Fibroblast of lung (primary cell): Measurements from ENCODE around the gene FBL. TPM values are rescaled to one million over a fixed set of nuclear protein-coding genes. Genes with fewer than 3 reads are reported as not detected.

ENCODE experiments used
- DNase-seq, 2 donors: peaks; one replicate each; pipeline versions ENCODE4 v3.0.0 to v3.0.0-alpha.2; 2010; ENCODE audit warnings: low read depth in 2 of 2
- H2AFZ ChIP-seq: 2 replicates; pipeline ENCODE4 v1.5.1; 2012; ENCODE audit warnings: low read length, control low read depth, inconsistent platforms
- H3K27ac ChIP-seq: 2 replicates; pipeline ENCODE4 v1.5.1; 2011; ENCODE audit warnings: low read length, control low read depth; ENCODE audit not compliant: insufficient read depth
- H3K27me3 ChIP-seq: 2 replicates; pipeline ENCODE4 v1.5.1; 2011; ENCODE audit warnings: mild to moderate bottlenecking, low read length; ENCODE audit not compliant: control insufficient read depth, insufficient read depth
- H3K36me3 ChIP-seq: 2 replicates; pipeline ENCODE4 v1.5.1; 2011; ENCODE audit warnings: low read length; ENCODE audit not compliant: control insufficient read depth, insufficient read depth
- H3K4me1 ChIP-seq: 2 replicates; pipeline ENCODE4 v1.5.1; 2011; ENCODE audit warnings: low read length; ENCODE audit not compliant: control insufficient read depth, insufficient read depth; ENCODE audit errors: extremely low read depth
- H3K4me2 ChIP-seq: 2 replicates; pipeline ENCODE4 v1.5.1; 2011; ENCODE audit warnings: low read length, control low read depth; ENCODE audit not compliant: insufficient read depth; ENCODE audit errors: extremely low read depth
- H3K4me3 ChIP-seq, 4 experiments: fragments of 200-600 bp in 1 of 4; sonication (generic) in 1 of 4; replicated peaks in 1 of 4; 2 replicates each; pipeline ENCODE4 v1.5.1; 2011 to 2016; ENCODE audit warnings: low read length in 4 of 4, low read depth in 3 of 4, mild to moderate bottlenecking in 3 of 4, control low read depth in 2 of 4, inconsistent platforms in 1 of 4, mixed read lengths in 1 of 4; ENCODE audit not compliant: insufficient read depth in 1 of 4; ENCODE audit errors: control extremely low read depth in 1 of 4
- H3K79me2 ChIP-seq: 2 replicates; pipeline ENCODE4 v1.5.1; 2012; ENCODE audit warnings: mild to moderate bottlenecking, low read length, inconsistent platforms; ENCODE audit not compliant: control insufficient read depth, insufficient read depth
- H3K9ac ChIP-seq: 2 replicates; pipeline ENCODE4 v1.5.1; 2011; ENCODE audit warnings: mild to moderate bottlenecking, low read length, control low read depth; ENCODE audit not compliant: insufficient read depth
- H3K9me3 ChIP-seq: 2 replicates; pipeline ENCODE4 v1.5.1; 2012; ENCODE audit warnings: low read depth, low read length; ENCODE audit not compliant: control insufficient read depth, insufficient read depth
- H4K20me1 ChIP-seq: 2 replicates; pipeline ENCODE4 v1.5.1; 2011; ENCODE audit warnings: low read length; ENCODE audit not compliant: control insufficient read depth, insufficient read depth; ENCODE audit errors: extremely low read depth
- CTCF ChIP-seq, 2 donors: IDR thresholded peaks in 1 of 2; conservative IDR thresholded peaks in 1 of 2; 1 replicate in 1 of 2; 2 replicates in 1 of 2; pipeline ENCODE4 v1.5.1; 2011 to 2012; ENCODE audit warnings: low read length in 2 of 2, control low read depth in 1 of 2, inconsistent platforms in 1 of 2, low read depth in 1 of 2, mild to moderate bottlenecking in 1 of 2
- EZH2 ChIP-seq: IDR thresholded peaks from 2 replicates; pipeline ENCODE4 v1.5.1; 2012; ENCODE audit warnings: low read length, control low read depth, mild to moderate bottlenecking; ENCODE audit errors: missing control alignments
- polyA plus RNA-seq, 2 donors: library from polyadenylated mRNA; depleted of rRNA in 1 of 2; stranded (reverse) in 1 of 2; unstranded in 1 of 2; fragments of >200 nt; gene quantifications; 2 replicates each; pipeline ENCODE4 v1.2.1, GENCODE V29; 2011 to 2012; ENCODE audit warnings: missing spikeins in 1 of 2
- total RNA-seq: library from RNA; depleted of rRNA; stranded (reverse); fragments of >200 nt; gene quantifications from 2 replicates; pipeline ENCODE4 v1.2.1, GENCODE V29; 2014

FBL gene
- total and polyA plus RNA-seq, 2 donors (not counting 1 experiment from before 2014, with no cell fraction given) = 127 to 177 TPM

DNA sequence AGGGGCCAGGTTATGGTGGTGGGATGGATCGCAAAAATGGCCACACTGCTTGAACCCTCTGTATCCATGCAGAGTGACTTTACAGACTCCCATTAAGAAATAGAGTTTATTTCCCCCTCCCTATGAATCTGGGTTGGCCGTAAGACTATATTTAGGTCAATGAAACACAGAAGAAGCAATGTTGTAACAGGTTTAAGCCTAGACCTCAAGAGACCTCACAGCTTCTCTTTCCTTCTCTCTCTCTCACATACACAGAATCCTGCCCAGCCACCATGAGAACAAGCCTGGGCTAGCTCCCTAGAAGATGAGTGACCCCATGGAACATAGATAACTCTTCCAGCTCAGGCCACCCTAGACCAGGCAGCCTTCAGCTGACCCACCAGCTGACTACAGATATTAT, 21.0 kb upstream of the FBL start:
- no peaks in the 10 kb centered on the region for H3K36me3 ChIP-seq
- no peak overlapping the region for H2AFZ ChIP-seq
- no peak overlapping the region for H3K4me3 ChIP-seq
- TF ChIP-seq CTCF (conservative IDR thresholded peaks at IDR 0.05 in 1 of 2, IDR thresholded peaks at IDR 0.05 in 1 of 2; ENCODE audit: low read depth in 1 of 2, low read length in 2 of 2) (no peak), EZH2 (no peak)
- no peak overlapping the region for H3K9ac ChIP-seq
- H3K27ac ChIP-seq = no peak overlapping the region
- no peaks in the 10 kb centered on the region for H3K79me2 ChIP-seq
- H3K4me1 ChIP-seq = no peaks in the 10 kb centered on the region
- no peaks in the 10 kb centered on the region for H3K27me3 ChIP-seq
- no peak overlapping the region for H3K4me2 ChIP-seq
- no peak for DNase-seq
- H4K20me1 ChIP-seq = no peaks in the 10 kb centered on the region
- H3K9me3 ChIP-seq = no peaks in the 10 kb centered on the region

- H3K9me3 ChIP-seq = no peaks in the 10 kb centered on the region
- no peaks in the 10 kb centered on the region for H4K20me1 ChIP-seq
- no peaks in the 10 kb centered on the region for H3K27me3 ChIP-seq
- no peaks in the 10 kb centered on the region for H3K36me3 ChIP-seq
- no peak overlapping the region for H3K4me3 ChIP-seq
- H3K79me2 ChIP-seq = no peaks in the 10 kb centered on the region
- H3K9ac ChIP-seq = no peak overlapping the region
- H3K4me1 ChIP-seq = no peaks in the 10 kb centered on the region
- TF ChIP-seq EZH2 = no peak
- no peak for TF ChIP-seq CTCF (conservative IDR thresholded peaks at IDR 0.05 in 1 of 2, IDR thresholded peaks at IDR 0.05 in 1 of 2; ENCODE audit: low read depth in 1 of 2, low read length in 2 of 2)
- H3K27ac ChIP-seq = no peak overlapping the region
- DNase-seq = no peak
- H3K4me2 ChIP-seq = no peak overlapping the region
- no peak overlapping the region for H2AFZ ChIP-seq
These were observed 19.8 kb upstream of the FBL start for GRCh38 chr19:39865953-39866352.

DNA sequence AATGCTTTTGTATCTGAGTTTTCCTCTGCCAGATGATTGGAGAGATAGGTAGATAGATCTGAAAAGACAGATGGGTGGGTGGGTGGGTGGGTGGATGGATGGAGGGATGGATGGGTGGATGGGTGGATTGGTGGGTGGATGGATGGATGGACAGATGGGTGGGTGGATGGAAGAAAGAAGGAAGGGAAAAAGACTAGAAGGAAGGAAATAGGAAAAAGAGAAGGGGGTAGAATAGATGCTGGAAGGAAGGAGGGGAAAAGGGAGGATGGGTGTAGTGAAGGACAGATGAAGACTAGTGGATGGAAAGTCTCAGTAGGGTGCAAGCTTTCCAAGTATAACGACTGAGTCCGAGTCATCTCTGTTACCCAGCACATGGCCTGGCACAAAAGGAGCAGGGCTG, 19.0 kb upstream of the FBL start:
- Histone ChIP-seq H3K9me3 (no peaks in the 10 kb centered on the region), H4K20me1 (no peaks in the 10 kb centered on the region), H3K27me3 (no peaks in the 10 kb centered on the region), H3K27ac (no peak overlapping the region), H3K79me2 (no peaks in the 10 kb centered on the region), H2AFZ (no peak overlapping the region), H3K9ac (no peak overlapping the region), H3K4me1 (no peaks in the 10 kb centered on the region), H3K4me3 (no peak overlapping the region), H3K4me2 (no peak overlapping the region), H3K36me3 (no peaks in the 10 kb centered on the region)
- DNase-seq = no peak
- TF ChIP-seq EZH2 (no peak), CTCF (conservative IDR thresholded peaks at IDR 0.05 in 1 of 2, IDR thresholded peaks at IDR 0.05 in 1 of 2; ENCODE audit: low read depth in 1 of 2, low read length in 2 of 2) (no peak)
